ENCODE results near the gene LIPA. TPM values are rescaled to one million over a fixed set of nuclear protein-coding genes. Genes with fewer than 3 reads are reported as not detected.
"Not testable (repeated sequence)": the region's sequence is repeated elsewhere in the genome, so short reads cannot be mapped to it uniquely, and the experiment has no call there.

LIPA gene
- total and polyA plus RNA-seq, 2 donors: 49.1 to 63.0 TPM

DNA sequence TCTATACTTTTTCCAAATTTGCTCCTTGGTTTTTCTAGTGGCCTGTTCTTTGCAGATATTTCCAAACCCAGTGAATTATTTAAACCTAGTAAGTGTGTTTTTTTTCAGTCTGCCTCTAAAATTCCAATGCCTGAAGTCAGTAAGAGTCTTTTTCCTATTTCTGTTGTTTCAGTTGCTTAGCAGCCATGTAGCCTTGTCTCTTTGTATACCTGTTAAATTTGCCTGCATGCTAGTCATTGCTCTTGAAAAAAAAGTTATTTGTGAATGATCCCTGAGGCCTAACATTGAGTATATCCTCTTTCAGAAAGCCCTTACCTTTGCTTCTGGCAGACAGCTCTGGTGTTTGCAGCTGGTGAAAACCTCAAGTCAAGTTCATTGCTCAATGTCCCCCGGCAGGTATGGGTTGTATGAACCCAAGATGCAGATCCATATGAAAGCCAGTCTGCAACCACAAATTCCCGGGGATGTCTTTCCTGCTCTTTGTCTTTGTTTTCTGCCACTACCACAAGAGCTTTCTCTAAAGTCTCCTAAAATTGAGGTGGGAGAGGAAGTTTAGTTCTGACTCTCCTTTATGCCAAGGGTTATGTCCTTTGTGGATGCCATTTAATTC, 80.2 kb downstream of the LIPA start:
- H3K36me3 ChIP-seq (ENCODE audit: insufficient read depth): no peaks in the 10 kb centered on the region
- H3K4me3 ChIP-seq (ENCODE audit: low read depth, low read length): no peak overlapping the region
- no peak for DNase-seq (ENCODE audit: extremely low spot score)
- no peak overlapping the region for H3K27ac ChIP-seq (ENCODE audit: low read depth)
- 69% methylated on average over 2 of the region's 2 CpGs for WGBS
- no peaks in the 10 kb centered on the region for H3K4me1 ChIP-seq (ENCODE audit: insufficient read depth)

DNA sequence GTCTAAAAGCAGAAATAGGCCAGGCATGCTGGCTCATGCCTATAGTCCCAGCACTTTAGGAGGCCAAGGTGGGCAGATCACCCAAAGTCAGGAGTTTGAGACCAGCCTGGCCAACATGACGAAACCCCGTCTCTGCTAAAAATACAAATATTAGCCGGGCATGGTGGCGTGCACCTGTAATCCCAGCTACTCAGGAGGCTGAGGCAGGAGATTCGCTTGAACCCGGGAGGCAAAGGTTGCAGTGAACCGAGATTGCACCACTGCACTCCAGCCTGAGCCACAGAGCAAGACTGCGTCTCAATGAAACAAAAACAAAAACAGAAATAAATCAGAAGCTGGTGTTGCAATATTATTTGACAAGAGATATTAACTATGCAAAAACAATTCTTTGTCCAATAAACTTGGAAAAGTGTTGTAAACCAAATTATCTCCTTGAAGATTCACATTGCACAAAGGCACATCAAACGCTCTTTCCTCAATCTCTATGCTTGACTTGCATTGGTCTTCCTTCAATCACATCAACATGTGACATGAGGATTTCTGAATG, 83.1 kb downstream of the LIPA start:
- DNase-seq (ENCODE audit: extremely low spot score); H3K4me1 ChIP-seq (ENCODE audit: insufficient read depth): not testable (repeated sequence)

DNA sequence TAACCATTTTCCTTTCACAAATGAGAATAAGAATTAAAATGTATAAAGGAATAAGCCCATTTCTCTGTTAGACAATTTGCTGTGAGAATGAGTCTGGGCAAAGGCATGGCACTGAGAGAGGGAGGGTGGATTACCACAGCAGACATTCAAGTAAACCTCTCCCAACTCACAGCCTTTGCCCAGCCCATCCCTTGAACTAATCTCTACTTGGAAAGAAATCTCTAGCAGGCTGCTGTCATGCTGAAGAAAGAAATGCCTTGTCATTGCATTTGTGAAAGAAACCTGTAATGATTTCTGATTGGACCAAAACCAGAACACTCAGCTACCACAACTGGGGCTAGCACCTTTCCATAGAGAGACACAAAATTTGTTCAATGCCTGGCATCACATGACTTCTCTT, 83.7 kb downstream of the LIPA start:
- no peaks in the 10 kb centered on the region for H3K4me1 ChIP-seq (ENCODE audit: insufficient read depth)
- H3K36me3 ChIP-seq (ENCODE audit: insufficient read depth): no peaks in the 10 kb centered on the region
- no peak for DNase-seq (ENCODE audit: extremely low spot score)
- H3K4me3 ChIP-seq (ENCODE audit: low read depth, low read length): no peak overlapping the region
- no peak overlapping the region for H3K27ac ChIP-seq (ENCODE audit: low read depth)

More for the DNA sequence above, 83.1 kb downstream of the LIPA start:
- H3K27ac ChIP-seq (ENCODE audit: low read depth); H3K36me3 ChIP-seq (ENCODE audit: insufficient read depth); H3K4me3 ChIP-seq (ENCODE audit: low read depth, low read length): not testable (repeated sequence)
- whole genome bisulfite sequencing: 79% methylated on average over 9 of the region's 9 CpGs

DNA sequence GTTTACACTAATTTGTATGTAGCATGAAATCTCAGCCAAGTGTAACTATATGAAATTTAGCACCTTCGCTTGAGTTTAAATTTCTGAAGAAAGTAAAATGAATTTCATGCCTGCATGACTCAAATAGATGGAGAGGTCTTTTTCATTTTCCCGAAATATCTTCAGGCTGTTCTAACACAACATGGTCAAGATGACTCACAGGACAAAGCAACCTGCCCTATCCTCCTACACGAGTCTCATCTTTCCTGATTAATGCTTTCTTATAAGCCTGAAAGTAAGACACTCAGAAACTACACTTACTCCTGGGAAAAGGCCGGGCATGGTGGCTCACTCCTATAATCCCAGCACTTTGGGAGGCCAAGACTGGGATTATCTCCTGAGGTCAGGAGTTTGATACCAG, 85.7 kb downstream of the LIPA start:
- DNase-seq (ENCODE audit: extremely low spot score): no peak
- no peaks in the 10 kb centered on the region for H3K4me1 ChIP-seq (ENCODE audit: insufficient read depth)
- no peaks in the 10 kb centered on the region for H3K36me3 ChIP-seq (ENCODE audit: insufficient read depth)
- WGBS: 89% methylated on average over 4 of the region's 4 CpGs
- H3K4me3 ChIP-seq (ENCODE audit: low read depth, low read length): no peak overlapping the region
- H3K27ac ChIP-seq (ENCODE audit: low read depth): no peak overlapping the region

DNA sequence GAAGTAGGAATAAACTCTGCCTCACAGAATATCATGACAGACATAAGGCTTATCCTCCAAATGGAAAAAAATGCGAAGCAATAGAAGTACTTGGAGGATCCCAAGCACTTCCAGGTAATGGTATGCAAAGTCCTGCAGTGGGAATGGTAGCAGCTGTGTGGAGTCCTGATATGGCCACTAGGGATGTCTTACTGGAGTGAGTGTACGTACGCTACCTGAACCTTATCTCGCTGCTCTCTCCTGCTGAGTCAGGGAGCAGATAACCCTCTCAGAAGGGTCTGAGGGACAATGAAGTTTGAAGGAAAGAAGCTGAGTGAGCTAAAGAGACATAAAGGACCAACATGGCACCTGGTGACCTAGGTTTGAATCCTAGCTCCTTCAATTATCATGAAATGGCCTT, 86.7 kb downstream of the LIPA start:
- Histone ChIP-seq H3K4me3 (ENCODE audit: low read depth, low read length) (no peak overlapping the region), H3K4me1 (ENCODE audit: insufficient read depth) (no peaks in the 10 kb centered on the region), H3K36me3 (ENCODE audit: insufficient read depth) (no peaks in the 10 kb centered on the region), H3K27ac (ENCODE audit: low read depth) (no peak overlapping the region)
- no peak for DNase-seq (ENCODE audit: extremely low spot score)
- 83% methylated on average over 4 of the region's 4 CpGs for WGBS

DNA sequence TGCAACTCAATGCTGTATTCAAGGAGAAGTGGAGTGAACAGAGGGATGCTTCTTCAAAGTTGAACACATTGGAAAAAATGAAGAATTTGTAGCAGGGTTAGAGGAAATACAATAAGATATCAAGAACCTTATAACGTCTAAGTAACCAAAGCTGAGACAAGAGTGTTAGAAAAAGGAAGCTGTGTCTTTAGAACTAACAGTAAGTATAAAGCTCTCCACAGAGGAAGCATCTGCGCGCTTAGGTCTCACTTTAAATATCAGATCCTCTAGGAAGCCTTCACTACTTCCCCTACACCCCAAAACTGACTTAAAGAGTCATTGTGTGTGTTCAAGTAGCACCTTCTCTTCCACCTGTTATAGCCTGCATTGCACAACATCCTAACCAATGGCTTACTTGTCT, 87.5 kb downstream of the LIPA start:
- Histone ChIP-seq H3K4me1 (ENCODE audit: insufficient read depth) (no peaks in the 10 kb centered on the region), H3K4me3 (ENCODE audit: low read depth, low read length) (no peak overlapping the region), H3K36me3 (ENCODE audit: insufficient read depth) (no peaks in the 10 kb centered on the region), H3K27ac (ENCODE audit: low read depth) (no peak overlapping the region)
- whole genome bisulfite sequencing: 79% methylated on average over 3 of the region's 3 CpGs
- no peak for DNase-seq (ENCODE audit: extremely low spot score)

Other genes with a start within 250 kb of the LIPA start
- 1.1 TPM for gene CH25H, start 44.5 kb downstream of the LIPA start, total RNA-seq
- 3.8 TPM for gene CH25H, start 44.5 kb downstream of the LIPA start, polyA plus RNA-seq
- 18.7 TPM for gene IFIT2, start 50.3 kb upstream of the LIPA start, total RNA-seq
- gene IFIT2, start 50.3 kb upstream of the LIPA start, polyA plus RNA-seq: 3.7 TPM
- 23.4 TPM for gene IFIT3, start 76.2 kb upstream of the LIPA start, total RNA-seq
- 11.2 TPM for gene IFIT3, start 76.2 kb upstream of the LIPA start, polyA plus RNA-seq
- 2.2 TPM for gene IFIT1B, start 126.3 kb upstream of the LIPA start, total RNA-seq
- gene IFIT1B, start 126.3 kb upstream of the LIPA start, polyA plus RNA-seq: not detected
- gene IFIT1, start 140.8 kb upstream of the LIPA start, total RNA-seq: 40.8 TPM
- gene IFIT1, start 140.8 kb upstream of the LIPA start, polyA plus RNA-seq: 14.1 TPM
- gene IFIT5, start 162.8 kb upstream of the LIPA start, total RNA-seq: 34.9 TPM
- 12.3 TPM for gene IFIT5, start 162.8 kb upstream of the LIPA start, polyA plus RNA-seq